NCI-H1436 treated with DMSO at 0.1 percent for 48 hours (cell line): ENCODE measurements around the gene STX5.
"Not testable (repeated sequence)": the region's sequence is repeated elsewhere in the genome, so short reads cannot be mapped to it uniquely, and the experiment has no call there.

ENCODE experiments used
- DNase-seq: peaks from one replicate; lab custom pipeline; 2025; lab: John Stamatoyannopoulos, UW

STX5 gene

GRCh38 chr11:62854013-62854824 is 22.4 kb upstream of the STX5 start:
- DNase-seq = no peak

- DNase-seq = no peak
Observed at GRCh38 chr11:62853279-62853965, 21.6 kb upstream of the STX5 start.

- DNase-seq = no peak
Observed at GRCh38 chr11:62852523-62853188, 20.8 kb upstream of the STX5 start.

- DNase-seq = no peak
Observed at GRCh38 chr11:62851807-62852522, 20.1 kb upstream of the STX5 start.

GRCh38 chr11:62850911-62851806 is 19.3 kb upstream of the STX5 start:
- DNase-seq = no peak

- DNase-seq = no peak
Observed at GRCh38 chr11:62847767-62848314, 16.0 kb upstream of the STX5 start.

- DNase-seq = no peak
Observed at GRCh38 chr11:62846177-62846576, 14.3 kb upstream of the STX5 start.

GRCh38 chr11:62844154-62844553 is 12.3 kb upstream of the STX5 start:
- DNase-seq = no peak

GRCh38 chr11:62843466-62843865 is 11.6 kb upstream of the STX5 start:
- DNase-seq = no peak

- not testable (repeated sequence) for DNase-seq
Observed at GRCh38 chr11:62842891-62843290, 11.0 kb upstream of the STX5 start.

GRCh38 chr11:62842171-62842741 is 10.4 kb upstream of the STX5 start:
- DNase-seq = no peak

GRCh38 chr11:62841361-62842170 is 9.7 kb upstream of the STX5 start:
- peak; percentile 95 for DNase-seq

- not testable (repeated sequence) for DNase-seq
Observed at GRCh38 chr11:62840721-62841360, 9.0 kb upstream of the STX5 start.

- peak; percentile 50 for DNase-seq
Observed at GRCh38 chr11:62839050-62839945, 7.4 kb upstream of the STX5 start, which contains the start of gene WDR74. WDR74 (minus strand) TSS chr11:62839590; CDS start chr11:62839570, 20 bp downstream.

- DNase-seq = no peak
Observed at GRCh38 chr11:62835336-62835735, 3.5 kb upstream of the STX5 start.

GRCh38 chr11:62832336-62833234 is 734 bp upstream of the STX5 start, which contains the start of gene TEX54:
TEX54 (minus strand) TSS chr11:62832841.
- DNase-seq = no peak
